PC-3 (cell line): ENCODE results near the gene C20orf173. TPM values are rescaled to one million over a fixed set of nuclear protein-coding genes. Genes with fewer than 3 reads are reported as not detected.
A peak's percentile ranks its signal among the peaks of the same experiment; 100 is the strongest.

Experiments used
- ATAC-seq: fragments of 200-7000 bp; cut with Tn5 transposase; 2 replicates; pipeline ENCODE4 v1.9.1; 2020; ENCODE audit warnings: mild to moderate bottlenecking, moderate library complexity
- Bru-seq: library from RNA; stranded (reverse); fragments of 400-500 nt; gene quantifications from one replicate; lab custom pipeline; 2021; lab: Mats Ljungman, UMichigan
- BruChase-seq, 2 experiments: library from RNA; stranded (reverse); fragments of 400-500 nt; gene quantifications; one replicate each; lab custom pipeline; 2021; lab: Mats Ljungman, UMichigan
- BruUV-seq: library from RNA; stranded (reverse); fragments of 400-500 nt; replicated peaks from 2 replicates; lab custom pipeline; 2021; lab: Mats Ljungman, UMichigan
- CTCF ChIA-PET: fragments of 300-600 bp; sonication (Branson Sonifier 250); formaldehyde crosslinking; loops from one replicate; lab custom pipeline; 2022; ENCODE audit warnings: antibody characterized with exemption; lab: Charles Lee
- POLR2A ChIA-PET: fragments of 300-600 bp; sonication (Branson Sonifier 250); formaldehyde crosslinking; loops from one replicate; lab custom pipeline; 2022; ENCODE audit warnings: antibody characterized with exemption; ENCODE audit not compliant: unreplicated experiment; lab: Charles Lee
- DNase-seq: peaks from one replicate; pipeline ENCODE4 v3.0.0-alpha.2; 2015
- H2AFZ ChIP-seq: fragments of 300-600 bp; sonication (generic); 2 replicates; pipeline ENCODE4 v1.6.0; 2016; ENCODE audit warnings: antibody characterized with exemption, low read length
- H3F3A ChIP-seq: fragments of 300-600 bp; sonication (generic); one replicate; pipeline ENCODE4 v1.6.0; 2017; ENCODE audit warnings: antibody characterized with exemption, low read length, control low read depth, mild to moderate bottlenecking; ENCODE audit not compliant: unreplicated experiment
- H3K27ac ChIP-seq: fragments of 300-600 bp; sonication (generic); 2 replicates; pipeline ENCODE4 v1.5.1; 2016; ENCODE audit warnings: mild to moderate bottlenecking, low read length
- H3K27me3 ChIP-seq: fragments of 300-600 bp; sonication (generic); 2 replicates; pipeline ENCODE4 v1.6.1; 2016; ENCODE audit warnings: low read length, mixed read lengths
- H3K36me3 ChIP-seq: fragments of 300-600 bp; sonication (generic); 2 replicates; pipeline ENCODE4 v1.6.1; 2016; ENCODE audit warnings: low read depth, mixed run types, low read length, mixed read lengths
- H3K4me1 ChIP-seq: fragments of 300-600 bp; sonication (generic); 2 replicates; pipeline ENCODE4 v1.5.1; 2016; ENCODE audit warnings: low read length; ENCODE audit not compliant: insufficient read depth
- H3K4me2 ChIP-seq: fragments of 300-600 bp; sonication (generic); 2 replicates; pipeline ENCODE4 v1.6.0; 2016; ENCODE audit warnings: low read length
- H3K4me3 ChIP-seq: fragments of 300-600 bp; sonication (generic); 2 replicates; pipeline ENCODE4 v1.5.1; 2016; ENCODE audit warnings: mild to moderate bottlenecking, low read length, mixed read lengths
- H3K79me2 ChIP-seq: fragments of 300-600 bp; sonication (generic); 2 replicates; pipeline ENCODE4 v1.6.1; 2017; ENCODE audit warnings: low read length, mixed read lengths
- H3K9ac ChIP-seq: fragments of 300-600 bp; sonication (generic); 2 replicates; pipeline ENCODE4 v1.6.0; 2016; ENCODE audit warnings: mild to moderate bottlenecking, low read length
- H3K9me2 ChIP-seq: fragments of 300-600 bp; sonication (generic); replicated peaks from 2 replicates; pipeline ENCODE4 v1.6.1; 2016; ENCODE audit warnings: mixed run types, low read length, mixed read lengths
- H3K9me3 ChIP-seq: fragments of 300-600 bp; sonication (generic); 2 replicates; pipeline ENCODE4 v1.6.1; 2016; ENCODE audit warnings: low read length, mixed read lengths
- H4K20me1 ChIP-seq: fragments of 300-600 bp; sonication (generic); 2 replicates; pipeline ENCODE4 v1.6.1; 2016; ENCODE audit warnings: low read length, mixed read lengths
- EZH2 ChIP-seq: fragments of 300-600 bp; sonication (generic); IDR thresholded peaks from one replicate; pipeline ENCODE4 v1.6.1; 2017; ENCODE audit warnings: antibody characterized with exemption, mild to moderate bottlenecking, low read length; ENCODE audit not compliant: unreplicated experiment
- EZH2phosphoT487 ChIP-seq: fragments of 300-600 bp; sonication (generic); IDR thresholded peaks from 2 replicates; pipeline ENCODE4 v1.6.1; 2018; ENCODE audit warnings: mild to moderate bottlenecking, antibody characterized with exemption, low read length, borderline replicate concordance
- intact Hi-C: fragments of 100-400 bp; cut with micrococcal nuclease; formaldehyde crosslinking; loops from 2 replicates; pipeline ENCODE4 v1.9.0; 2023
- long read RNA-seq: library from polyadenylated mRNA; unstranded; transcript quantifications from one replicate; pipeline ENCODE4 v2.0.0, GENCODE V29; 2021; ENCODE audit not compliant: unreplicated experiment
- total RNA-seq: library from RNA; depleted of rRNA; stranded (reverse); fragments of >200 nt; gene quantifications from 2 replicates; pipeline ENCODE4 v1.2.3, GENCODE V29; 2014; rRNA removed
- TF ChIP-seq, protein P1 (sequence below): fragments of 300-600 bp; sonication (generic); conservative IDR thresholded peaks from 2 replicates; pipeline ENCODE4 v1.5.1; 2017; ENCODE audit warnings: antibody characterized with exemption, low read depth, mild to moderate bottlenecking, low read length

Gene C20orf173, protein sequence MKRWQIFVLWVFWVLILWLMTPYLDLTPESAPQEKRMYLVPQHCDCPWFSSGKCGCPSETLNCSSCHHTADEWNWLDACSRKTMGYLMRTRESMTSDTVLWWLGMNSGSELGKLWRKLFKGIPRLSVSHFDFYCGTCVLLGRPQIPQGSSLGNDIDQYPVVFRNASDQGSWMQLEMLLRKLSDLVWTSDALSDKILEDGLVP
- not detected in 2 replicates for total RNA-seq
- not detected for Bru-seq, nascent RNA
- not detected for BruChase-seq, experiment 1, labeled RNA remaining after a 6-hour chase
- BruChase-seq, experiment 2, labeled RNA remaining after a 2-hour chase, result not detected
- long read RNA-seq, result 0 reads

DNA sequence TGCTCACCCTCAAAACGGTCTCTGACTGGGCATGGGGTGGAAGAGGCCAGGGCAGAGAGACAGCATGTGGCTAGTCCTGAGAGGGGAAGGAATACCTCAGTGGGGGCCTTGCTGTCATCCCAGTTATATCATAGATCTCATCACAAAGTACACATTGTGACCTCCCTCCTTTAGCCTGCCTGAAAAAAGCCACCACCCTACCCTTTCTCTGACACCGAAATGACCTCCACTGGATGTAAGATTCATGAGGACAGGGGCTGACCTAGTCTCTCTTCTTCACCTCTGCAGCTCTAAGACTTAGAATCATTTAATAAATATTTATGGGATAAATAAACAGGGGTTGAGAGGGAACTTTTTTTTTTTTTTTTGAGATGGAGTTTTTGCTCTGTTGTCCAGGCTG is at the start of gene C20orf173:
Gene C20orf173 (minus strand): TSS at position 101 of the 400 bp plus-strand sequence. CDS start 279 bp downstream, outside the sequence.
- TF ChIP-seq EZH2phosphoT487 (no peak), EZH2 (no peak)
- TF ChIP-seq, protein P1, sequence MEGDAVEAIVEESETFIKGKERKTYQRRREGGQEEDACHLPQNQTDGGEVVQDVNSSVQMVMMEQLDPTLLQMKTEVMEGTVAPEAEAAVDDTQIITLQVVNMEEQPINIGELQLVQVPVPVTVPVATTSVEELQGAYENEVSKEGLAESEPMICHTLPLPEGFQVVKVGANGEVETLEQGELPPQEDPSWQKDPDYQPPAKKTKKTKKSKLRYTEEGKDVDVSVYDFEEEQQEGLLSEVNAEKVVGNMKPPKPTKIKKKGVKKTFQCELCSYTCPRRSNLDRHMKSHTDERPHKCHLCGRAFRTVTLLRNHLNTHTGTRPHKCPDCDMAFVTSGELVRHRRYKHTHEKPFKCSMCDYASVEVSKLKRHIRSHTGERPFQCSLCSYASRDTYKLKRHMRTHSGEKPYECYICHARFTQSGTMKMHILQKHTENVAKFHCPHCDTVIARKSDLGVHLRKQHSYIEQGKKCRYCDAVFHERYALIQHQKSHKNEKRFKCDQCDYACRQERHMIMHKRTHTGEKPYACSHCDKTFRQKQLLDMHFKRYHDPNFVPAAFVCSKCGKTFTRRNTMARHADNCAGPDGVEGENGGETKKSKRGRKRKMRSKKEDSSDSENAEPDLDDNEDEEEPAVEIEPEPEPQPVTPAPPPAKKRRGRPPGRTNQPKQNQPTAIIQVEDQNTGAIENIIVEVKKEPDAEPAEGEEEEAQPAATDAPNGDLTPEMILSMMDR, result no peak
- Histone ChIP-seq H3K79me2 (no peaks in the 10 kb centered on the region), H3K9ac (no peak within 1 kb of the TSS), H3K36me3 (no peaks in the 10 kb centered on the region), H3K4me3 (no peak within 1 kb of the TSS), H4K20me1 (no peaks in the 10 kb centered on the region), H3K4me1 (no peaks in the 10 kb centered on the region), H2AFZ (no peak within 1 kb of the TSS), H3K4me2 (no peak within 1 kb of the TSS), H3K9me2 (no peaks in the 10 kb centered on the region), H3K27ac (no peak within 1 kb of the TSS), H3K9me3 (no peaks in the 10 kb centered on the region), H3K27me3 (no peaks in the 10 kb centered on the region), H3F3A (no peaks in the 10 kb centered on the region)
- DNase-seq (no peak), ATAC-seq (no peak)
- intact Hi-C loops, result no loop called here
- ChIA-PET CTCF (no interaction called here), POLR2A (no interaction called here)
- BruUV-seq, result no TSS peak

DNA sequence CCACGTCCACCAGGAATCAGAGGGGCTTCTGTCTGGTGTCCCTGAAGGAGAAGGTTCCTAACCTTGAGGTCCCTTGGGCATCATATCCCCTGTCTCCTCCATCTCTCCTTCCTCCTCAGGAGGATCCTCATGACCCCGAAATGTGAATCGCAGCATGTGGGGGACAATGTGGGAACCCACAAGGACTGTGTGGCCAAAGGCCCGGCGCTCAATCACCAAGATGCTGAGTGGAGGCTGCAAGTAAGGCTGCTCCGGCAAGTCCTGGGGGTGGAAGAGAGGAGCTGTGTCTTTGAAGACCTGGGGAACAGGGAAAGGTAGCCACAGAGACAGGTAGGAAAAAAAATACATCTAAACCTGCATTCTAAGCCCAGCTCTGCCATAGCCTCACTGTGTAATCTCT is 49.7 kb upstream of the C20orf173 start:
- H3K9me3 ChIP-seq, result no peaks in the 10 kb centered on the region
- H3K27ac ChIP-seq, result no peak overlapping the region
- H3K4me2 ChIP-seq, result no peak overlapping the region
- intact Hi-C loops, result no loop called here
- peaks cover 17% of the 10 kb centered on the region for H3K4me1 ChIP-seq
- no peak for TF ChIP-seq EZH2phosphoT487
- TF ChIP-seq EZH2, result no peak
- TF ChIP-seq, protein P1, result no peak
- no TSS peak for BruUV-seq
- ChIA-PET POLR2A (interaction anchor here (0.6 kb wide), 1 partner anchor 322 kb away, joined by 4 read pairs; no protein-coding TSS in a partner anchor), CTCF (no interaction called here)
- ATAC-seq (no peak), DNase-seq (no peak)
- no peaks in the 10 kb centered on the region for H3K79me2 ChIP-seq
- no peaks in the 10 kb centered on the region for H3K9me2 ChIP-seq
- H4K20me1 ChIP-seq, result no peaks in the 10 kb centered on the region
- no peak overlapping the region for H3K4me3 ChIP-seq
- H3K27me3 ChIP-seq, result no peaks in the 10 kb centered on the region
- H3K9ac ChIP-seq, result no peak overlapping the region
- H2AFZ ChIP-seq, result no peak overlapping the region
- peaks cover 10% of the 10 kb centered on the region for H3K36me3 ChIP-seq
- H3F3A ChIP-seq, result no peaks in the 10 kb centered on the region

DNA sequence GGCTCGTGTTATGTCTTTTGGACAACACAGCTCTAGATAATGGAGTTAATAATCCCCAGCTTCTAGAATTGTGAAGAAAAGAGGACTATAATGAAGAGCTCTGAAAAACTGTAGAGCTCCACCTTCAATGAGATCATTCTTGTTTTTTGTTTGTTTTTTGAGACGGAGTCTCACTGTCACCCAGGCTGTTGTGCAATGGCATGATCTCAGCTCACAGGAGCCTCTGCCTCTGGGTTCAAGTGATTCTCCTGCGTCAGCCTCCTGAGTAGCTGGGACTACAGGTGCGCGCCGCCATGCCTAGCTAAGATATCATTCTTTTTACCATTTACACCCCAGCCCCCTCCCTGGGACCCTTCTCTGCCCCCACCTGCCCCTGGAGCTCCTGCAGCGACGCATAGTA is 49.0 kb upstream of the C20orf173 start:
- BruUV-seq, result no TSS peak
- CTCF ChIA-PET, result no interaction called here
- POLR2A ChIA-PET, result no interaction called here

More for the DNA sequence above, 49.0 kb upstream of the C20orf173 start:
- Histone ChIP-seq H3K4me2 (no peak overlapping the region), H3F3A (no peaks in the 10 kb centered on the region), H4K20me1 (no peaks in the 10 kb centered on the region), H3K27me3 (no peaks in the 10 kb centered on the region), H3K79me2 (no peaks in the 10 kb centered on the region), H3K36me3 (peaks cover 14% of the 10 kb centered on the region), H3K9me2 (no peaks in the 10 kb centered on the region), H3K9ac (no peak overlapping the region), H3K4me1 (peaks cover 17% of the 10 kb centered on the region), H3K4me3 (no peak overlapping the region), H3K9me3 (no peaks in the 10 kb centered on the region), H3K27ac (no peak overlapping the region), H2AFZ (no peak overlapping the region)
- no peak for TF ChIP-seq EZH2phosphoT487
- TF ChIP-seq, protein P1, result no peak
- TF ChIP-seq EZH2, result no peak
- DNase-seq (peak; percentile 20), ATAC-seq (no peak)
- intact Hi-C loops, result no loop called here
